Measurements from ENCODE around the gene NLN.

NLN gene

DNA sequence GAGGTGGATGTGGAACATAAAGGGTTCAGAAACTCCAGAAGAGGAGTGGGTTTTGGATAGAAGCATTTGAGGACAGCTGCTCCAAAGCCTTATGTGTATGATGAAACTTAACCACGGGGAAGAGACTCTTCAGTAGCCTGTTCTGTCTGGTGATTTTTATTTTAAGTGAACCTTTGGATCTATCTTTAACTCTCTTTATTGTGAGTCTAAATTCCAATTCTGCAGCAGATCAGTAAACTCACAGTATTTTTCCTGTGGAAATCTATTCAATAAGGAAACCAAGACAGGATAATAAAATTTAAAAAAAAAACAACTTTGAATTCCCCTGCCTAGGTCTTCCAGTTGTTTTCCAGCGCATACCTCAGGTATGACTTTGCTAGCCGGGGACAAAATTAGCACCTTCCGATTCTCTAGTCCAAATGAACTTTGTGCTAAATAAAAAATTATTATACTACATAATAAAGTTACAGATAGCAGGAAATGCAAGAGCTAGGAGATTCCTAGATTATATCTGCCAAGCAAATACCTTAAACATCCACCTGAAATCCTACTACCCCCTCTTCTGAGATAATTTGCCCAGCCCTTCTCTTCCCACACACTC is 101.9 kb downstream of the NLN start:
- TF ChIP-seq CTCF (IDR thresholded peaks at IDR 0.05; ENCODE audit: extremely low read depth, missing control alignments), result no peak
- no peak for DNase-seq (ENCODE audit: low spot score)

DNA sequence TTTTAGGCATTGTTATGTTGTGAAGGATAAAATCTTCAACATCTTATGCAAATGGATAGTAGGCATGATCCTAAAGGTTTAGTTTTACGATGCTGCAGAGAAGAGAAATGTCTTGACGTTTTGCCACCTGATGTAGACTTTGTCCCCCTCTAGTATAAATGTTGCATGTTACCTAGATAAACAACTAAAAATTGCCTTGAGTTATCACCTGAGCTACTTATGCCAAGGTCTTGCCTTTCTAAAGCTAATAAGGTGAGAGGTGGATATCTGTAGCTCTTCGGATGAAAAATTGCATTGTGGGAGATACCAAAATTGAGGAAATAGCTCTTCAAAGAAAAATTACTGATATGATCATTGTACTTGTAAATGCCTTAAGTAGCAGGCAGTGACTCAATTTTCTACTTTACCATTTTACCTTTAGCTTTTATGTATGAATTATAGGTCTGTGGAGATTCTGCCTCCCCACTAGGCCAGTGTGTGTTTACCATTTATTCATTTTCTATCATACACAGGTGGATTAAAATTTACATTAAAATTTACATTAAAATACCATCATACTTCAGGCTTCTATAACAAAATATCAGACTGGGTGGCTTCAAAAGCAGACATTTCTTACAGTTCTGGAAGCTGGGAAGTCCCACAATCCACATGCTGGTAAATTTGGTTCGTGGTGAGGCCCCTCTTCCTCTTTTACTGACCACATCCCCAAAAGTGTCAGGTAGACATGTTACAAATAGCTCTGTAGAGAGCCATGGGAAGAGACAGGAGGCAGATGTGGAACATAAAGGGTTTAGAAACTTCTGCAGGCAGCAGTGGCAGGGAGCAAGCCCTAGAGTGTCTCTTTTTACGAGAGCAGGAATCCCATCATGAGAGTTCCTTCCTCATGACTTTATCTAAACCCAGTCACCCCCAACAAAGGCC is 103.7 kb downstream of the NLN start:
- no peak for DNase-seq (ENCODE audit: low spot score)
- TF ChIP-seq CTCF (IDR thresholded peaks at IDR 0.05; ENCODE audit: extremely low read depth, missing control alignments), result no peak

GRCh38 chr5:65828022-65828896 is 106.3 kb downstream of the NLN start:
- DNase-seq (ENCODE audit: low spot score), result no peak
- TF ChIP-seq CTCF (IDR thresholded peaks at IDR 0.05; ENCODE audit: extremely low read depth, missing control alignments), result no peak

GRCh38 chr5:65830856-65831255 is 108.9 kb downstream of the NLN start:
- TF ChIP-seq CTCF (IDR thresholded peaks at IDR 0.05; ENCODE audit: extremely low read depth, missing control alignments), result no peak
- DNase-seq (ENCODE audit: low spot score), result no peak

DNA sequence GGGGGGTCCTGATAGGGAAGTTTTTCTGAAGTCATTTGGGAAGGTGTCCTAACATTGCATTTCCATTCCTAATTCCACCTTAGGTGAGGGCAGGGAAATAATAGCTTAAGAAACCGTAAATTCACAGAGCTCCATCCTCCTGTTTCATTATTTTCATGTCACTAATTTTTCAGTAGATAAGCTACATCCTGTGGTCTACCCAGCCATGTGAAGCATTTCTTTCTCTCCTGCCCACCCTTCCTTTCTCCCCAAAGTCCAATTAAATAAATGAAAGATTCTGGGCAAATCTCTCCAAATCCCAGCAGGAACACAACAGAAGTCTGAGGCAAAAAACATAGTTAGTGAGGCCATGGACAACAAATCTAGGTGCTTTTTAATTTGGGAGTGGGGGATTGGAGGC is 109.3 kb downstream of the NLN start:
- TF ChIP-seq CTCF (IDR thresholded peaks at IDR 0.05; ENCODE audit: extremely low read depth, missing control alignments), result no peak
- DNase-seq (ENCODE audit: low spot score), result no peak

- TF ChIP-seq CTCF (IDR thresholded peaks at IDR 0.05; ENCODE audit: extremely low read depth, missing control alignments), result no peak
- DNase-seq (ENCODE audit: low spot score), result no peak
These were observed 110.1 kb downstream of the NLN start for GRCh38 chr5:65832152-65832551.

Data from GM20000 (cell line).